SK-N-MC (cell line): Measurements from ENCODE around the gene ITGA8.

ENCODE experiments used
- DNase-seq: peaks from one replicate; pipeline ENCODE4 v3.0.0-alpha.2; 2011; ENCODE audit warnings: low read depth, low spot score
- H3K27ac ChIP-seq: fragments of 200-600 bp; sonication (generic); 2 replicates; pipeline ENCODE4 v1.5.1; 2016; ENCODE audit warnings: mixed run types
- H3K36me3 ChIP-seq: fragments of 200-600 bp; sonication (generic); 2 replicates; pipeline ENCODE4 v1.6.1; 2017; ENCODE audit warnings: antibody characterized with exemption, low read length, mixed read lengths; ENCODE audit not compliant: insufficient read depth
- H3K4me3 ChIP-seq: fragments of 200-600 bp; sonication (generic); 2 replicates; pipeline ENCODE4 v1.5.1; 2016
- H3K9ac ChIP-seq: fragments of 200-600 bp; sonication (generic); 2 replicates; pipeline ENCODE4 v1.8.0; 2017; ENCODE audit warnings: mixed run types, mixed read lengths; ENCODE audit not compliant: insufficient read length
- H3K9me3 ChIP-seq: fragments of 200-600 bp; sonication (generic); 2 replicates; pipeline ENCODE4 v1.6.1; 2017; ENCODE audit warnings: low read depth, mild to moderate bottlenecking, antibody characterized with exemption, low read length, moderate library complexity, mixed read lengths
- EZH2 ChIP-seq: fragments of 200-600 bp; sonication (generic); IDR thresholded peaks from one replicate; pipeline ENCODE4 v1.6.1; 2017; ENCODE audit warnings: antibody characterized with exemption
- FOXP2 ChIP-seq: optimal IDR thresholded peaks from 2 replicates; pipeline ENCODE3; 2011; ENCODE audit warnings: mild to moderate bottlenecking, moderate library complexity; ENCODE audit not compliant: insufficient read depth; ENCODE audit errors: extremely low read length, control extremely low read depth
- POLR2AphosphoS5 ChIP-seq: IDR thresholded peaks from 2 replicates; pipeline ENCODE4 v1.6.1; 2012; ENCODE audit warnings: mild to moderate bottlenecking, low read depth, low read length, borderline replicate concordance

The ITGA8 gene

DNA sequence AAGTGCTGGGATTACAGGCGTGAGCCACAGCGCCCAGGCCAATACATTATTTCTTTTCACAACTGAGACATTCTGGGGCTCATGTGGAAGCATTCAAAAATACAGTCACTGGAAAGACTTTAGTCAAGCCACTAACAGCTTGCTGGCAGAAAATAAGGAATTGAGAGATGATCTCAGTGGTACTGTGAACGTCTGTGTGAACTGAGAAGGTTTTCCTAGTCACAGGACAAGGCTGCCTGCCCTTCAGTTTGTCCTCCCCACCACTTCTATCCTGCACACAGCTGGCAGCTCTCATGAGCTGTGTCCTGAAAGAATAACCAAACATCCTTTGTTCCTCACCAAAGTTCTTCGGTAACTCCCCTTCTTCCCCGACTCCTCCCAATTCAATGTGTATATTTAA, 31.3 kb upstream of the ITGA8 start:
- TF ChIP-seq POLR2AphosphoS5 (no peak), EZH2 (no peak), FOXP2 (no peak)
- no peaks in the 10 kb centered on the region for H3K9me3 ChIP-seq
- H3K4me3 ChIP-seq = no peak overlapping the region
- H3K36me3 ChIP-seq = no peaks in the 10 kb centered on the region
- no peak overlapping the region for H3K27ac ChIP-seq
- no peak overlapping the region for H3K9ac ChIP-seq
- no peak for DNase-seq

DNA sequence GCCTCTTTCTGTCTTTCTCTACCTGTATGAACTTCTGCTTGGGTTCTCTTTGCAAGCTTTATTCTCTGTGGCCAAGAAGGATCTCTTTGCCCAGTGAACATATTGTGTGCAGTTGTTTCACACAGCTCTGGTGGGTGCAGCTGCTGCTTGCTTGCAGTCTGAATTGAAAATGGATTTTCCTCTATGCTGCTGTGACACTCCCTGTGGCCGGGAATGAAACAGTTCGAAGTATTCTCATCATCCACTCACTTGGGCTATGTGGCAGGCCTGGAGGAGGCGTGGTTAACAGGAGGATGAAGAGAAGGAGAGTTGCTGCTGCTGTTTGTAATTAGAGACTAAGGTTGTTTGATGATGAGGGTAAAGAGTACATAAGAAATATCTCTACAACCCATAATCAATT, 28.4 kb upstream of the ITGA8 start:
- no peak overlapping the region for H3K4me3 ChIP-seq
- TF ChIP-seq EZH2 (no peak), FOXP2 (no peak)
- DNase-seq = no peak
- H3K36me3 ChIP-seq = no peaks in the 10 kb centered on the region
- no peaks in the 10 kb centered on the region for H3K9me3 ChIP-seq
- H3K27ac ChIP-seq = no peak overlapping the region
- no peak overlapping the region for H3K9ac ChIP-seq

DNA sequence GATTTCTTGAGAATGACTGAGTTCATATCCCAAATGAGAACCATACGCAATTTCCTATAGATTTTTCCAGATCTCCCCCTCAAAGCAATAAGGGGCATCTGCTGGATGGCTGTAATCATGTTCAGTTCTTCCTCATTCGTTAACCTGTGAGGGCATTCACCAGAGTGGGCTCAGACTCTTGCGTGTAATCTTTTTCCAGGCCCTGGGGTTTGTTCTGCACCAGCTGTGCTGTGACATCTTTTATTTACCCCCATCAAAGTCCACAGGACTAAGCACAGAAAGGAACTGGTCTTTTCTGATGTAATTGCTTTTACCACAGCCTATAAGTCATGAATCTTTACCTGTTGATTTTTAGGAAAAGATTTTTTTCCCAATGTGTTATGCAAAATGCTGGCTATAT, 27.9 kb upstream of the ITGA8 start:
- no peak for DNase-seq
- Histone ChIP-seq H3K27ac (no peak overlapping the region), H3K4me3 (no peak overlapping the region), H3K9me3 (no peaks in the 10 kb centered on the region), H3K9ac (no peak overlapping the region), H3K36me3 (no peaks in the 10 kb centered on the region)
- TF ChIP-seq EZH2 (no peak), POLR2AphosphoS5 (no peak)

DNA sequence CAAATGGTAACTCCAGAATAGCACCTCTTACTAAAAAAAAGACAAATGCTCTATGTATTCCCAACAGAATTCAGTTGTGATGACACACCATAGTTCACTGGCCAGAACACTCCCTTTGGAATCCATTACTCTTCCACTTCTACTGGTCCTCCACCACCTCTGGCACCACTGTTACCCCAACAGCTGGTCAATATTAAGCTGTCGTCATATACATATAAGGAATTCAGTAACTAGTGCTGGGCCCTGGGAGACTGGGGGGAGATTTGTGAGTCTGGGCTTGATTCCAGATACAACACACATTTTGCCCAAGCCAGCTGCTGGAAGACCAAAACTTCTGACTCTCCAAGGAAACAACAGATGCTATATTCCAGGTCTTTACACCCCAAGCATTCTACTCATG, 26.0 kb upstream of the ITGA8 start:
- no peak overlapping the region for H3K27ac ChIP-seq
- no peaks in the 10 kb centered on the region for H3K9me3 ChIP-seq
- no peak overlapping the region for H3K9ac ChIP-seq
- no peaks in the 10 kb centered on the region for H3K36me3 ChIP-seq
- no peak for DNase-seq
- TF ChIP-seq EZH2 (no peak), FOXP2 (no peak), POLR2AphosphoS5 (no peak)
- no peak overlapping the region for H3K4me3 ChIP-seq

DNA sequence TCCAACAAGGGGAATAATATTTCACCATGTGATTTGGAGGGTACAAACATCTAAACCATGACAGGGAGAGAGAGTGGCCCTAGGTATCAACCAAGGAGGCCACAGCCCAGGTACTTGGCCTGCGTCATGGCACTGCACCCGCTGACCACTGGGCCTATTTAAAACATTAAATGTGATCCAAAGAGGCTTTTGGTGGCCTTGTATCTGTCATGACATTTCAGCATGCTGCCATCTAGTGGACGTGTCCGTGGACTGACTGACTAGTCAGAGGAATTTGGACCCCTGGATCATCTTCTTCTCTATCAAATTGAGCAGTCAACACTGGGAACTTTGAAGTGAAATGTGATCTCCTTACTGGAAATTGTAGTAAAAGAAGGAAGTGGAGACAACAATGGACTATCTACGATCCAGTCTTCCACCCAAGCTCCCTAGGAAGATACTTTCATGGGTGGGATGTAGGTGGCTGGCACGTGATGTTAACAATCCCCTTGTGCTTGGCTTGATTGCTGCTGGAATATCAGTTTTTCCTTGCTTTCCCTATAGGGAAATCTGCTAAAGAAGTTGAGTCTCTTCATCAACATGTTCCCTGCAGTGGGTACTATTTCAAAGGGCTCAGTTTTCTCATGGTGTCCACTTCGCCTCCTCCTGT, 24.6 kb upstream of the ITGA8 start:
- no peaks in the 10 kb centered on the region for H3K36me3 ChIP-seq
- H3K9me3 ChIP-seq = no peaks in the 10 kb centered on the region
- TF ChIP-seq EZH2 (no peak), FOXP2 (no peak), POLR2AphosphoS5 (no peak)
- H3K27ac ChIP-seq = no peak overlapping the region
- no peak overlapping the region for H3K4me3 ChIP-seq
- no peak for DNase-seq
- no peak overlapping the region for H3K9ac ChIP-seq

DNA sequence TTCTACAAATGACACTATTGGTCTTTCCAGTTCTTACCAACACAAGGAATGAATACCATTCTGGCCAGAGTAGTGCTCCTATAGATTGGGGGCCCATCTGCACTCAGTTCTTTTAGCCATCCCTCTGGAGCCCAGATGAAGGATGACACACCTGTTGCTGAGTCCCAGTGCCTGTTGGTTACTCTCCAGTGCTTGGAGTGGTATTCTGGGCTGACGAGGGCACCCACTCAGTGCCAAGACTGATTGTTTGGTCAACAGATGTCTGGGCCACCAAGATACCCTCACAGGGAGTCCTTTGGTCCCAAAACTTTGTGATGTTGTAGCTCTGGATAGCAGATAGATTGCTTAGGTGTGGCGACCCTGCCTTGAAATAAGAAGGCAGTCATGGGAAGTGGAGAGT, 23.7 kb upstream of the ITGA8 start:
- H3K9me3 ChIP-seq = no peaks in the 10 kb centered on the region
- no peaks in the 10 kb centered on the region for H3K36me3 ChIP-seq
- TF ChIP-seq POLR2AphosphoS5 = no peak
- TF ChIP-seq FOXP2 = no peak
- TF ChIP-seq EZH2 = no peak
- no peak overlapping the region for H3K27ac ChIP-seq
- H3K4me3 ChIP-seq = no peak overlapping the region
- no peak for DNase-seq
- H3K9ac ChIP-seq = no peak overlapping the region

DNA sequence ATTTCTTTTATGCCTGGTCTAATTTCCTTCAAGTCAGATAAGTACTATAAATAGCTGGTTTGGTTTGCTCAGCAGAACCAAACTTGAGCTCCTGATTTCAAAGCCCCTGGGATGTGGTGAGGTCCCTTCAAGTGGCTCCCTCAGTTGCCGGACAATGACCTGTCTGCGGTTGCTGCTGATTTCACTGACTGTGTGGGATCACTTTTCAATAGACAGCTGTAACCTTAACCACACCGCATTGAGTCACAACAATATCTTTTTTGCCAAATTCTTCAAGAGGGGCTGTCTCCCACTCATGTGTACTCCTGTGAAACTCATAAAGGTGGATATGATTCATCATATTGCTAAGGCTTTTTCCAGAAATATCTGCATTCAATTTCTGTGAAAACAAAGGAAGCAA, 23.1 kb upstream of the ITGA8 start:
- Histone ChIP-seq H3K36me3 (no peaks in the 10 kb centered on the region), H3K9me3 (no peaks in the 10 kb centered on the region), H3K9ac (no peak overlapping the region), H3K27ac (no peak overlapping the region), H3K4me3 (no peak overlapping the region)
- TF ChIP-seq FOXP2 (no peak), POLR2AphosphoS5 (no peak), EZH2 (no peak)
- no peak for DNase-seq

DNA sequence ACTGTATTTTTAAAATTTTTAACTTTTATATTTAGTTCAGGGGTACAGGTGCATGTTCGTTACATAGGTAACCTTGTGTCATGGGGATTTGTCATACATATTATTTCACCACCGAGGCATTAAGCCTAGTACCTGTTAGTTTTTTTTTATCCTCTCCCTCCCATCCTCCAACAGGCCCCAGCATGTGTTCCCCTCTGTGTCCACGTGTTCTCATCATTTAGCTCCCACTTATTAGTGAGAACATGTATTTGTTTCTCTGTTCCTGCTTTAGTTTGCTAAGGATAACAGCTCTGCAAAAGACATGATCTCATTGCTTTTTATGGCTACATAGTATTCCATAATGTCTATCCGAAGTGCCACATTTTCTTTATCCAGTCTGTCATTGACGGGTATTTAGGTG, 22.4 kb upstream of the ITGA8 start:
- TF ChIP-seq FOXP2 (no peak), EZH2 (no peak), POLR2AphosphoS5 (no peak)
- H3K36me3 ChIP-seq = no peaks in the 10 kb centered on the region
- H3K9ac ChIP-seq = no peak overlapping the region
- no peak overlapping the region for H3K27ac ChIP-seq
- no peak for DNase-seq
- H3K4me3 ChIP-seq = no peak overlapping the region
- H3K9me3 ChIP-seq = no peaks in the 10 kb centered on the region

DNA sequence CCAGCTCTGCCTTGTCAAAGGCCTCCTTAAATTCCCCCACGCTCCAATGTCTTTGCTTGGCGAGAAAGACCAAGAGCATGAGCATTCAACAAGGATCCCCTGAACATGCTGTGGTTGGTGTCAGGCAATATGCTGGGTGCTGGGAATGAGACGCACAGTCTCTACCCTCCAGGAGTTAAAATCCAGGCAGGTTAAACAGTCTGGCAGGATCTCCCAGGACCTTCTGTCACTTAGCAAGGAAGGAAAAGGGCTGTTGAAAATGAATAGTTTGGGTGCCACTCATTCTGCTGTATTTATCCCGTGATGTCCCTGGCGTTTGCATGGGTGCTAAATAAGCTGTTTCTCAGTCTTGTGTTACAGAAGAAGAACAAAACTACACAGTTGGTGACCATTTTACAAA, 21.9 kb upstream of the ITGA8 start:
- Histone ChIP-seq H3K9me3 (no peaks in the 10 kb centered on the region), H3K36me3 (no peaks in the 10 kb centered on the region), H3K4me3 (no peak overlapping the region), H3K9ac (no peak overlapping the region), H3K27ac (no peak overlapping the region)
- no peak for TF ChIP-seq EZH2
- no peak for TF ChIP-seq FOXP2
- TF ChIP-seq POLR2AphosphoS5 = no peak
- DNase-seq = no peak
